Upper lobe of left lung (tissue), 4 donors: ENCODE measurements around the gene ETDB.
"Not testable (repeated sequence)": the region's sequence is repeated elsewhere in the genome, so short reads cannot be mapped to it uniquely, and the experiment has no call there.

Source experiments
- EP300 ChIP-seq, 4 donors: sonication (generic); formaldehyde crosslinking; IDR thresholded peaks; one replicate each; pipeline ENCODE4 v1.5.1; 2017; ENCODE audit warnings: antibody characterized with exemption in 4 of 4, control low read depth in 2 of 4
- POLR2A ChIP-seq, 4 donors: fragments of 450-650 bp; IDR thresholded peaks; one replicate each; pipeline ENCODE4 v1.5.1; 2016 to 2017; ENCODE audit warnings: antibody characterized with exemption in 4 of 4, mild to moderate bottlenecking in 2 of 4
- POLR2AphosphoS5 ChIP-seq, 2 donors: sonication (generic); formaldehyde crosslinking; IDR thresholded peaks; one replicate each; pipeline ENCODE4 v1.5.1; 2017; ENCODE audit warnings: antibody characterized with exemption in 2 of 2
- TF ChIP-seq, protein P1 (sequence below), 6 experiments: fragments of 450-650 bp in 4 of 6; fragments of 200-600 bp in 2 of 6; sonication (generic) in 2 of 6; IDR thresholded peaks; one replicate each; pipeline ENCODE4 v1.5.1; 2016 to 2019; ENCODE audit warnings: antibody characterized with exemption in 6 of 6

DNA sequence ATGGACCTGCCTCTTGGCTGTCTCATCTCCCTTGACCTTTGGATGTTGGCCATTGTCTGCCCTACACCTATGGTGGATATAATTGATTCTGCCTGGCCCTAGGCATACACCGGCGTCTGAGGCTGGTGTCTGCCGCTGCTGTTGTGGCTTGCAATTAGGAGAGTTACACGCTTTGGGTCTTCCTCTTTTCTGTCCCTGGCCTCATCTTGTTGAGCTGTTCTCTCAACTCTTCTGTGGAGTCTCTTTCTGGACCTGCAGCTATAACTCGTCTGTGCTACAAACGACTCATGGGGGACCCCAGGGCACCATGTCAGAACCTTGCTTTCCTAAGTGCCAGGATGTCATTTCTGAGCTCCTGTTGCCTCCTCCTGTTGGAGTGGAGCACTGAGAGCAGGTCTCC is 5.8 kb upstream of the ETDB start:
- TF ChIP-seq, protein P1, sequence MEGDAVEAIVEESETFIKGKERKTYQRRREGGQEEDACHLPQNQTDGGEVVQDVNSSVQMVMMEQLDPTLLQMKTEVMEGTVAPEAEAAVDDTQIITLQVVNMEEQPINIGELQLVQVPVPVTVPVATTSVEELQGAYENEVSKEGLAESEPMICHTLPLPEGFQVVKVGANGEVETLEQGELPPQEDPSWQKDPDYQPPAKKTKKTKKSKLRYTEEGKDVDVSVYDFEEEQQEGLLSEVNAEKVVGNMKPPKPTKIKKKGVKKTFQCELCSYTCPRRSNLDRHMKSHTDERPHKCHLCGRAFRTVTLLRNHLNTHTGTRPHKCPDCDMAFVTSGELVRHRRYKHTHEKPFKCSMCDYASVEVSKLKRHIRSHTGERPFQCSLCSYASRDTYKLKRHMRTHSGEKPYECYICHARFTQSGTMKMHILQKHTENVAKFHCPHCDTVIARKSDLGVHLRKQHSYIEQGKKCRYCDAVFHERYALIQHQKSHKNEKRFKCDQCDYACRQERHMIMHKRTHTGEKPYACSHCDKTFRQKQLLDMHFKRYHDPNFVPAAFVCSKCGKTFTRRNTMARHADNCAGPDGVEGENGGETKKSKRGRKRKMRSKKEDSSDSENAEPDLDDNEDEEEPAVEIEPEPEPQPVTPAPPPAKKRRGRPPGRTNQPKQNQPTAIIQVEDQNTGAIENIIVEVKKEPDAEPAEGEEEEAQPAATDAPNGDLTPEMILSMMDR (IDR thresholded peaks at IDR 0.05), result not testable (repeated sequence)
- not testable (repeated sequence) for TF ChIP-seq POLR2A, POLR2AphosphoS5, EP300 (IDR thresholded peaks at IDR 0.05)
